ENCODE measurements around the gene ABCD4. TPM values are rescaled to one million over a fixed set of nuclear protein-coding genes. Genes with fewer than 3 reads are reported as not detected.

ABCD4 gene
- total and polyA plus RNA-seq, 2 donors (not counting 3 experiments of a cell fraction or from before 2014, with no cell fraction given) = 58.2 to 84.2 TPM

DNA sequence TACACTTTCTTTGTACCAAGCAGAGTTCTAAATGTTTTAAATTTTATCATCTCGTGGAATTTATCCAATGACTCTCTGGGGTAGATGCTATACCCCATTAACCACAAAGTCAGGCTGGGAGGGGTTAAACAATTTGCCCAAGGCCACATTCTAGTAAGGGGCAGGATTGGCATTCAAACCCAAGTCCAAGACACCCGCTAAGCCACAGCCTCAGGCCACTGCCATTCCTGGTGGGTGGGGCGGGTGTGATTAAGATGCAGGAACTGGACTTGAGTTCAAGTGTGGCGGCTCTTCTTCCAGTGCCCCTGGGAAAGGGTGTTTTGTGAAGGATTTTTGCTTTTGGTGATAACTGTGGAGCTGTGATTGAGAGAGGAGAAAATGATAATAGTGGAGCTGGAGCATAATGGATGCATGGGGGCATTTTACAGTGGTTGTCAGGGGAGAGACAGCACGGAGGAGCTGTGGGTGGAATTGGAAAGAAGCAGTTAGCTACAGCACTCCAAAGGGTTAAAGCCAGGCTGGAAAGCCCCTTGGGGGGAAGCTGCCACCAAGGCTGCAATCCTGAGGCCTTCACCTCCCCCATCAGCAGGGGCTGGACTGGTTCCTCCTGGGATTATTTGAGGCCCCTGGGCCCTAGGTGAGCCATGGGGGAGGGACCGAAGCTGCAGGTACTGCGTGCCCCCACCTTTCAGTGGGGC is 44.5 kb upstream of the ABCD4 start:
- DNase-seq (ENCODE audit: low read depth, low spot score) = no peak
- Histone ChIP-seq H3K36me3 (ENCODE audit: control insufficient read depth in 2 of 2, extremely low read depth in 1 of 2, insufficient read depth in 2 of 2, low read length in 2 of 2) (no peaks in the 10 kb centered on the region), H3K4me1 (ENCODE audit: control insufficient read depth, extremely low read depth, insufficient read depth, low read length) (no peaks in the 10 kb centered on the region), H2AFZ (ENCODE audit: low read depth, low read length) (no peak overlapping the region), H3K27ac (ENCODE audit: insufficient read depth, low read depth, low read length) (no peak overlapping the region), H3K27me3 (ENCODE audit: control insufficient read depth in 2 of 2, insufficient read depth in 2 of 2, low read length in 2 of 2) (peaks cover 40% of the 10 kb centered on the region in 2 experiments), H3K9me3 (replicated peaks; ENCODE audit: control insufficient read depth, insufficient read depth, low read length) (no peaks in the 10 kb centered on the region), H3K9me1 (replicated peaks; ENCODE audit: control insufficient read depth, extremely low read depth, insufficient read depth, low read length) (no peaks in the 10 kb centered on the region), H3K79me2 (ENCODE audit: control insufficient read depth, insufficient read depth, low read length) (no peaks in the 10 kb centered on the region), H3K9ac (replicated peaks; ENCODE audit: extremely low read depth, insufficient read depth, low read length) (no peak overlapping the region), H3K4me3 (replicated peaks in 1 of 3; ENCODE audit: insufficient read depth in 1 of 3, low read depth in 1 of 3, low read length in 3 of 3) (no peak overlapping the region), H4K20me1 (replicated peaks; ENCODE audit: control insufficient read depth, extremely low read depth, insufficient read depth, low read length) (no peaks in the 10 kb centered on the region), H3K4me2 (ENCODE audit: insufficient read depth, low read length) (no peak overlapping the region)
- ChIA-PET CTCF (no interaction called here), POLR2A (no interaction called here)
- intact Hi-C loops (cut with micrococcal nuclease) (no loop called here), dilution Hi-C loops (cut with MboI; ENCODE audit: extremely low pct_ligation_motif_present, low sequenced_read_pairs) (no loop called here)
- no TSS peak for BruUV-seq (replicated peaks)
- no peak for FAIRE-seq
- TF ChIP-seq POLR2A (IDR thresholded peaks at IDR 0.05; ENCODE audit: low read depth, low read length) (no peak), FOS (IDR thresholded peaks at IDR 0.05; ENCODE audit: borderline replicate concordance, insufficient read depth, low read length) (no peak), MYC (IDR thresholded peaks at IDR 0.05; ENCODE audit: low read depth, low read length) (no peak), CTCF (IDR thresholded peaks at IDR 0.05; ENCODE audit: extremely low read depth in 1 of 2, insufficient read depth in 1 of 2, low read depth in 1 of 2, low read length in 2 of 2) (no peak)

GRCh38 chr14:74346341-74346740 is 43.6 kb upstream of the ABCD4 start:
- Histone ChIP-seq H3K4me3 (replicated peaks in 1 of 3; ENCODE audit: insufficient read depth in 1 of 3, low read depth in 1 of 3, low read length in 3 of 3) (no peak overlapping the region), H4K20me1 (replicated peaks; ENCODE audit: control insufficient read depth, extremely low read depth, insufficient read depth, low read length) (no peaks in the 10 kb centered on the region), H3K9me1 (replicated peaks; ENCODE audit: control insufficient read depth, extremely low read depth, insufficient read depth, low read length) (no peaks in the 10 kb centered on the region), H3K4me1 (ENCODE audit: control insufficient read depth, extremely low read depth, insufficient read depth, low read length) (no peaks in the 10 kb centered on the region), H3K79me2 (ENCODE audit: control insufficient read depth, insufficient read depth, low read length) (no peaks in the 10 kb centered on the region), H2AFZ (ENCODE audit: low read depth, low read length) (no peak overlapping the region), H3K9ac (replicated peaks; ENCODE audit: extremely low read depth, insufficient read depth, low read length) (no peak overlapping the region), H3K4me2 (ENCODE audit: insufficient read depth, low read length) (no peak overlapping the region), H3K36me3 (ENCODE audit: control insufficient read depth in 2 of 2, extremely low read depth in 1 of 2, insufficient read depth in 2 of 2, low read length in 2 of 2) (no peaks in the 10 kb centered on the region), H3K9me3 (replicated peaks; ENCODE audit: control insufficient read depth, insufficient read depth, low read length) (no peaks in the 10 kb centered on the region), H3K27ac (ENCODE audit: insufficient read depth, low read depth, low read length) (no peak overlapping the region), H3K27me3 (ENCODE audit: control insufficient read depth in 2 of 2, insufficient read depth in 2 of 2, low read length in 2 of 2) (peaks cover 38 to 40% of the 10 kb centered on the region in 2 experiments)
- no peak for DNase-seq (ENCODE audit: low read depth, low spot score)
- ChIA-PET POLR2A (no interaction called here), CTCF (interaction anchor here (0.6 to 2.5 kb wide), 3 partner anchors 8 to 133 kb away, joined by 3 to 10 read pairs (median 3); no protein-coding TSS in a partner anchor)
- dilution Hi-C loops (cut with MboI; ENCODE audit: extremely low pct_ligation_motif_present, low sequenced_read_pairs) (no loop called here), intact Hi-C loops (cut with micrococcal nuclease) (no loop called here)
- FAIRE-seq = no peak
- TF ChIP-seq FOS (IDR thresholded peaks at IDR 0.05; ENCODE audit: borderline replicate concordance, insufficient read depth, low read length) = no peak
- TF ChIP-seq POLR2AphosphoS5 (IDR thresholded peaks at IDR 0.05; ENCODE audit: insufficient read depth, low read depth, low read length) = no peak
- TF ChIP-seq JUN (IDR thresholded peaks at IDR 0.05; ENCODE audit: borderline replicate concordance, insufficient read depth, insufficient read length, low read depth) = no peak
- BruUV-seq (replicated peaks) = no TSS peak
